Ovary (tissue), 3 donors: ENCODE results near the gene TPRG1.

Experiments
- EP300 ChIP-seq: sonication (generic); formaldehyde crosslinking; IDR thresholded peaks from one replicate; pipeline ENCODE4 v1.6.1; 2017; ENCODE audit warnings: antibody characterized with exemption
- POLR2A ChIP-seq: fragments of 450-650 bp; IDR thresholded peaks from one replicate; pipeline ENCODE4 v1.6.1; 2017; ENCODE audit warnings: antibody characterized with exemption, mild to moderate bottlenecking, moderate library complexity
- TF ChIP-seq, protein P1 (sequence below), 3 donors: fragments of 450-650 bp in 2 of 3; fragments of 200-600 bp in 1 of 3; IDR thresholded peaks; one replicate each; pipeline versions ENCODE4 v1.5.1 to v1.8.0; 2016 to 2022; ENCODE audit warnings: antibody characterized with exemption in 3 of 3, mild to moderate bottlenecking in 1 of 3
- donor health status: DM: no; HTN: no; CAD: no.

DNA sequence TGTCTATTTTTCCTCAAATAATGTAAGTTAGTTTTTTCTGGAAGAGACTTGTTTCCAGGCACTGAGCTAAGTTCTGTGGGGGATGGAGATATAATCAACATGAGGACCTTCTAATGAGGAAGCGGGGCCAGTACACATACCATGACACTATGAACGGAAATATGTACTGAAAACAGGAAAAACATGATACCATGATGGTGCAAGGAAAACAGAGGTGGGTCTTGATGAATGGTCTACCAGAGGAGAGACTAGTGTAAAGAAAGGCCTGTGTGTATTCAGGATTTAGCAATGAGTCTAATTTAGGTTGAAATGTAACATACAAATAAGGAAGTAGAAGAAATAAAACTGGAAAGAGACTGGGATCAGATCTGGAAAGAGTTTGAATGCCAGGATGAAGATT, 38.9 kb upstream of the TPRG1 start:
- TF ChIP-seq, protein P1, sequence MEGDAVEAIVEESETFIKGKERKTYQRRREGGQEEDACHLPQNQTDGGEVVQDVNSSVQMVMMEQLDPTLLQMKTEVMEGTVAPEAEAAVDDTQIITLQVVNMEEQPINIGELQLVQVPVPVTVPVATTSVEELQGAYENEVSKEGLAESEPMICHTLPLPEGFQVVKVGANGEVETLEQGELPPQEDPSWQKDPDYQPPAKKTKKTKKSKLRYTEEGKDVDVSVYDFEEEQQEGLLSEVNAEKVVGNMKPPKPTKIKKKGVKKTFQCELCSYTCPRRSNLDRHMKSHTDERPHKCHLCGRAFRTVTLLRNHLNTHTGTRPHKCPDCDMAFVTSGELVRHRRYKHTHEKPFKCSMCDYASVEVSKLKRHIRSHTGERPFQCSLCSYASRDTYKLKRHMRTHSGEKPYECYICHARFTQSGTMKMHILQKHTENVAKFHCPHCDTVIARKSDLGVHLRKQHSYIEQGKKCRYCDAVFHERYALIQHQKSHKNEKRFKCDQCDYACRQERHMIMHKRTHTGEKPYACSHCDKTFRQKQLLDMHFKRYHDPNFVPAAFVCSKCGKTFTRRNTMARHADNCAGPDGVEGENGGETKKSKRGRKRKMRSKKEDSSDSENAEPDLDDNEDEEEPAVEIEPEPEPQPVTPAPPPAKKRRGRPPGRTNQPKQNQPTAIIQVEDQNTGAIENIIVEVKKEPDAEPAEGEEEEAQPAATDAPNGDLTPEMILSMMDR (IDR thresholded peaks at IDR 0.05) = no peak
- TF ChIP-seq EP300 (no peak), POLR2A (no peak)
